HG03175 (cell line): ENCODE measurements around the gene RIPPLY3.
"Not testable (repeated sequence)": the region's sequence is repeated elsewhere in the genome, so short reads cannot be mapped to it uniquely, and the experiment has no call there.

ENCODE experiments used
- ATAC-seq: cut with Tn5 transposase; IDR thresholded peaks from one replicate; pipeline ENCODE4 v1.9.1; 2021; ENCODE audit warnings: mild to moderate bottlenecking, moderate library complexity; ENCODE audit not compliant: unreplicated experiment

Gene RIPPLY3

GRCh38 chr21:36980280-36981048 is 26.0 kb upstream of the RIPPLY3 start:
- no peak for ATAC-seq

- no peak for ATAC-seq
Measured at GRCh38 chr21:36981049-36981391, 25.5 kb upstream of the RIPPLY3 start.

- no peak for ATAC-seq
Measured at GRCh38 chr21:36981977-36982700, 24.4 kb upstream of the RIPPLY3 start.

- ATAC-seq, result no peak
Measured at GRCh38 chr21:36985751-36986594, 20.5 kb upstream of the RIPPLY3 start.

- ATAC-seq, result no peak
Measured at GRCh38 chr21:36987845-36988244, 18.7 kb upstream of the RIPPLY3 start.

- ATAC-seq, result no peak
Measured at GRCh38 chr21:36988536-36988935, 18.0 kb upstream of the RIPPLY3 start.

GRCh38 chr21:36989199-36989698 is 17.3 kb upstream of the RIPPLY3 start:
- not testable (repeated sequence) for ATAC-seq

GRCh38 chr21:36989699-36990507 is 16.6 kb upstream of the RIPPLY3 start:
- ATAC-seq, result peak; percentile 93

- ATAC-seq, result no peak
Measured at GRCh38 chr21:36990508-36991205, 15.8 kb upstream of the RIPPLY3 start.

- ATAC-seq, result no peak
Measured at GRCh38 chr21:36992671-36993070, 13.8 kb upstream of the RIPPLY3 start.

- no peak for ATAC-seq
Measured at GRCh38 chr21:36994501-36995158, 11.9 kb upstream of the RIPPLY3 start.

GRCh38 chr21:36995285-36995684 is 11.2 kb upstream of the RIPPLY3 start:
- not testable (repeated sequence) for ATAC-seq

GRCh38 chr21:36999131-36999898 is 7.2 kb upstream of the RIPPLY3 start:
- ATAC-seq, result no peak

GRCh38 chr21:37000381-37000780 is 6.1 kb upstream of the RIPPLY3 start:
- no peak for ATAC-seq

- no peak for ATAC-seq
Measured at GRCh38 chr21:37001441-37001840, 5.1 kb upstream of the RIPPLY3 start.

GRCh38 chr21:37002851-37003250 is 3.7 kb upstream of the RIPPLY3 start:
- ATAC-seq, result not testable (repeated sequence)

GRCh38 chr21:37003917-37004316 is 2.6 kb upstream of the RIPPLY3 start:
- ATAC-seq, result not testable (repeated sequence)
